SK-N-MC (cell line): ENCODE results near the gene PEAK1.

ENCODE experiments used
- DNase-seq: peaks from one replicate; pipeline ENCODE4 v3.0.0-alpha.2; 2011; ENCODE audit warnings: low read depth, low spot score
- H3K27ac ChIP-seq: fragments of 200-600 bp; sonication (generic); 2 replicates; pipeline ENCODE4 v1.5.1; 2016; ENCODE audit warnings: mixed run types
- H3K36me3 ChIP-seq: fragments of 200-600 bp; sonication (generic); 2 replicates; pipeline ENCODE4 v1.6.1; 2017; ENCODE audit warnings: antibody characterized with exemption, low read length, mixed read lengths; ENCODE audit not compliant: insufficient read depth
- H3K4me3 ChIP-seq: fragments of 200-600 bp; sonication (generic); 2 replicates; pipeline ENCODE4 v1.5.1; 2016
- H3K9ac ChIP-seq: fragments of 200-600 bp; sonication (generic); 2 replicates; pipeline ENCODE4 v1.8.0; 2017; ENCODE audit warnings: mixed run types, mixed read lengths; ENCODE audit not compliant: insufficient read length
- H3K9me3 ChIP-seq: fragments of 200-600 bp; sonication (generic); 2 replicates; pipeline ENCODE4 v1.6.1; 2017; ENCODE audit warnings: low read depth, mild to moderate bottlenecking, antibody characterized with exemption, low read length, moderate library complexity, mixed read lengths
- EZH2 ChIP-seq: fragments of 200-600 bp; sonication (generic); IDR thresholded peaks from one replicate; pipeline ENCODE4 v1.6.1; 2017; ENCODE audit warnings: antibody characterized with exemption
- FOXP2 ChIP-seq: optimal IDR thresholded peaks from 2 replicates; pipeline ENCODE3; 2011; ENCODE audit warnings: mild to moderate bottlenecking, moderate library complexity; ENCODE audit not compliant: insufficient read depth; ENCODE audit errors: extremely low read length, control extremely low read depth
- POLR2AphosphoS5 ChIP-seq: IDR thresholded peaks from 2 replicates; pipeline ENCODE4 v1.6.1; 2012; ENCODE audit warnings: mild to moderate bottlenecking, low read depth, low read length, borderline replicate concordance

PEAK1 gene

DNA sequence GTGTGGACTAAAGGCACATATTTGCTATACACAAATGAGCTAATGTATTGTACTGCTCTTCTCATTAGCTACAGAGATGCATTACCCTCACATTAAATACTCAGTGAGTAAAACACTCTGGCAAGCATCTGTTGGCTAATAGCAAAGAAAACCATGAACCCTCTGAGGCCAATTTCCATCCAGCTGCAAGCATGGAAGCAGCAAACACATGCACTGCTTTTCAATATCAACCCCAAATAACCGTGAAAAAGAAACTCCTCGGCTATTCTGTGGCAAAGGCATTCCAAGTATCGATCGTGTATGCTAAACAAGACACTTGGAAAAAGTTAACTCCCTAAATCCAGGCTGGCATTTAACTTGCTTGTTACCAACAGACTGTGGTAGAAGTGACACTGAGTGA, 67.0 kb downstream of the PEAK1 start:
- no peaks in the 10 kb centered on the region for H3K36me3 ChIP-seq
- TF ChIP-seq POLR2AphosphoS5 = no peak
- TF ChIP-seq EZH2 = no peak
- TF ChIP-seq FOXP2 = no peak

GRCh38 chr15:77350792-77351191, 69.1 kb downstream of the PEAK1 start:
- no peak for TF ChIP-seq FOXP2
- no peak for TF ChIP-seq POLR2AphosphoS5
- TF ChIP-seq EZH2 = no peak
- H3K27ac ChIP-seq = no peak overlapping the region
- no peak for DNase-seq
- no peak overlapping the region for H3K4me3 ChIP-seq
- H3K9ac ChIP-seq = no peak overlapping the region
- H3K36me3 ChIP-seq = no peaks in the 10 kb centered on the region
- no peaks in the 10 kb centered on the region for H3K9me3 ChIP-seq

More for the DNA sequence above, 67.0 kb downstream of the PEAK1 start:
- no peak overlapping the region for H3K4me3 ChIP-seq
- H3K27ac ChIP-seq = no peak overlapping the region
- DNase-seq = no peak
- no peak overlapping the region for H3K9ac ChIP-seq
- no peaks in the 10 kb centered on the region for H3K9me3 ChIP-seq

GRCh38 chr15:77349666-77350065, 70.2 kb downstream of the PEAK1 start:
- no peak for TF ChIP-seq POLR2AphosphoS5
- no peaks in the 10 kb centered on the region for H3K9me3 ChIP-seq

DNA sequence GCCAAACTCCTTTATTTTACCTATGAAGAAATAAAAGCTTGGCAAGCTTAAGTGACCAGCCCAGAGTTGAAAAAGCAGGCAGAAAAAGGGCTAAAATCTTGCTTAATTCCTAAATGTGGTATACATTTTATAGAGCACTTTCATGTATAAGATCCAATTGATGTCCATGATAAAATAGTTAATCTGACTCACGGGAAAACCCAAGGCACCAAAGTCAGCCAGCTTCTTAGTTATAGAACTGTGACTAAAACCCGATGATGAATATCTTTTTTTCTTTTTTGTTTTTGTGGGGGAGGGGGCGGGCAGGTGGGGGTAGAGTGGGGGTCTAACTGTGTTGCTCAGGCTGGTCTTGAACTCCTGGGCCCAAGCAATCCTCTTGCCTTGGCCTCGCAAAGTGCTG, 71.4 kb downstream of the PEAK1 start:
- DNase-seq = no peak
- no peak overlapping the region for H3K9ac ChIP-seq
- no peak overlapping the region for H3K4me3 ChIP-seq
- H3K36me3 ChIP-seq = peaks cover 6% of the 10 kb centered on the region; the same call in 1 of the 2 replicates
- no peaks in the 10 kb centered on the region for H3K9me3 ChIP-seq
- no peak for TF ChIP-seq EZH2
- no peak for TF ChIP-seq POLR2AphosphoS5
- TF ChIP-seq FOXP2 = no peak
- H3K27ac ChIP-seq = no peak overlapping the region

More at GRCh38 chr15:77349666-77350065, 70.2 kb downstream of the PEAK1 start:
- Histone ChIP-seq H3K27ac (no peak overlapping the region), H3K4me3 (no peak overlapping the region), H3K9ac (no peak overlapping the region), H3K36me3 (peaks cover 4% of the 10 kb centered on the region; the same call in 1 of the 2 replicates)
- DNase-seq = no peak

DNA sequence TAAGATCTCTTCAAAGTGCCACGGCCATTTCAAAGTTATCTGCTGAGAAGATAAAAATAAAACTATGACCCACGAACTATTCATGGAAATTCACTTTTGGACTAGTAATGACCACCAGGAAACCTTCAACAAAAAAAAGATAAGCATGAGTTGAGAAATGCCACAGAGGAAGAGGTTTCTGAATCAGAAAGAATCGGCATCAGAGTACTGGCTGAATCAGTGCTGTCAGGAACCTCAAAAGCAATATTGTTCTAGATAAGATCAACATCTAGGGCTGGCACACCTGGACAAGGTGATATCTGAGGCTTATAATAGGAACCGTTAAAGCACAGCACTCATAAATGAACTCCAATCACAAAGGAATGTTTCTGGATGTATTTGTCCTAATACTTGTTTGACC, 72.7 kb downstream of the PEAK1 start:
- H3K4me3 ChIP-seq = no peak overlapping the region
- H3K9ac ChIP-seq = no peak overlapping the region
- TF ChIP-seq FOXP2 (no peak), POLR2AphosphoS5 (no peak), EZH2 (no peak)
- DNase-seq = no peak
- H3K9me3 ChIP-seq = no peaks in the 10 kb centered on the region
- H3K36me3 ChIP-seq = peaks cover 6% of the 10 kb centered on the region; the same call in 1 of the 2 replicates
- no peak overlapping the region for H3K27ac ChIP-seq

GRCh38 chr15:77346245-77347036, 73.5 kb downstream of the PEAK1 start:
- Histone ChIP-seq H3K4me3 (no peak overlapping the region), H3K36me3 (peaks cover 6% of the 10 kb centered on the region; the same call in 1 of the 2 replicates), H3K9me3 (no peaks in the 10 kb centered on the region), H3K9ac (no peak overlapping the region), H3K27ac (no peak overlapping the region)
- DNase-seq = no peak
- no peak for TF ChIP-seq FOXP2
- no peak for TF ChIP-seq POLR2AphosphoS5
- no peak for TF ChIP-seq EZH2

DNA sequence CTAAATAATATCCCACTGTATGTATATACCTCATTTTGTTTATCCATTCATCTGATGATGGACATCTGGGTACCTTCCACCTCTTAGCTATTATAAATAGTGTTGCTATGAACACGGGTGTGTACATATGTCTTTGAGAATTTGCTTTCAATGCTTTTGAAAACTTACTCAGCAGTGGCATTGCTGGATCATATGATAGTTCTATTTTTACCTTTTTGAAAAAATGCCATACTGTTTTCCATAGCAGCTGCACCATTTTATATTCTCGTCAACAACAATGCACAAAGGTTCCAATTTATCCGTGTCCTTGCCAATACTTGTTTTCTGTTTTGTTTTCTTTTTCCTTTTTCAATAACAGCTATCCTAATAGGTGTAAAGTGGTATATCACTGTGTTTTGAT, 77.1 kb downstream of the PEAK1 start:
- Histone ChIP-seq H3K9me3 (no peaks in the 10 kb centered on the region), H3K36me3 (peaks cover 6% of the 10 kb centered on the region; the same call in 1 of the 2 replicates), H3K4me3 (no peak overlapping the region), H3K27ac (no peak overlapping the region), H3K9ac (no peak overlapping the region)
- no peak for DNase-seq
- TF ChIP-seq EZH2 = no peak
- TF ChIP-seq FOXP2 = no peak
- TF ChIP-seq POLR2AphosphoS5 = no peak

DNA sequence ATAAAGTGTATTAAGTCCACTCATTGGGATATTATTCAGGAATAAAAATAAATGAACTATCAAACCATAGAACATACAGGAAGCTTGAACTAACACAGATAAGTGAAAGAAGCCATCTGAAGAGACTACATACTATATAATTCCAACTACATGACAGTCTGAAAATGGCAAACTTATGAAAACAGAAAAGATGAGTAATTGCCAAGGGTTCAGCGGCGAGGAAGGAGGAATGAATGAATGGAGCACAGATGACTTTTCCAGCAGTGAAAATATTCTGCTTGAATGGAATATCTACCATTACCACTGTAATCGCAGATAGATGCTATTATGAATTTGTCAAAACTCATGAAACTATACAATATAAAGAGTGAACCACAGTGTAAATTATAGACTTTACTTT, 79.7 kb downstream of the PEAK1 start:
- no peak overlapping the region for H3K27ac ChIP-seq
- H3K36me3 ChIP-seq = peaks cover 6% of the 10 kb centered on the region; the same call in 1 of the 2 replicates
- TF ChIP-seq POLR2AphosphoS5 = no peak
- no peak overlapping the region for H3K4me3 ChIP-seq
- H3K9ac ChIP-seq = no peak overlapping the region
- DNase-seq = no peak
- H3K9me3 ChIP-seq = no peaks in the 10 kb centered on the region

DNA sequence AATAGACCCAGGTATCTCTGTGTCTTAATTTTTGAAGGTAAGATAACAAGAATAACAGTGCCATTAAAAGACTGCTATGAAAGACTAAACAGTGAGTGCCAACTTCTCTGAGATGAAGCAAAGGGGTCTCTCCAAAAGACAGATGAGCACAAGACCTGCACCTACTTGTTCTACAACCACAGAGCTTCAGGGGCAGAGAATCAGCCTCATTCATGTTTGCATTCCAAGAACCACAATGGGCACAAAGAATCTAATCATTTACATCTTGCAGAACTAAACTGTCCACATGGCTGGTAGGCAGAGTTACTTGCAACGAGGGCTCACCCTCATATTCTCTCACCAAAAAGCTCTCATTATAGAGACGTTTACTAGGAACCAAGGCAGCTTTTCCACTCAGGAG, 83.9 kb downstream of the PEAK1 start:
- no peak for DNase-seq
- no peak overlapping the region for H3K4me3 ChIP-seq
- no peak for TF ChIP-seq EZH2
- TF ChIP-seq FOXP2 = no peak
- TF ChIP-seq POLR2AphosphoS5 = no peak
- H3K9me3 ChIP-seq = no peaks in the 10 kb centered on the region
- H3K9ac ChIP-seq = no peak overlapping the region
- no peak overlapping the region for H3K27ac ChIP-seq
- H3K36me3 ChIP-seq = no peaks in the 10 kb centered on the region

GRCh38 chr15:77335298-77335697, 84.6 kb downstream of the PEAK1 start:
- Histone ChIP-seq H3K4me3 (no peak overlapping the region), H3K9ac (no peak overlapping the region), H3K27ac (no peak overlapping the region), H3K9me3 (no peaks in the 10 kb centered on the region), H3K36me3 (no peaks in the 10 kb centered on the region)
- TF ChIP-seq POLR2AphosphoS5 (no peak), FOXP2 (no peak), EZH2 (no peak)
- no peak for DNase-seq
